ENCODE results near the gene TSPAN3.

DNA sequence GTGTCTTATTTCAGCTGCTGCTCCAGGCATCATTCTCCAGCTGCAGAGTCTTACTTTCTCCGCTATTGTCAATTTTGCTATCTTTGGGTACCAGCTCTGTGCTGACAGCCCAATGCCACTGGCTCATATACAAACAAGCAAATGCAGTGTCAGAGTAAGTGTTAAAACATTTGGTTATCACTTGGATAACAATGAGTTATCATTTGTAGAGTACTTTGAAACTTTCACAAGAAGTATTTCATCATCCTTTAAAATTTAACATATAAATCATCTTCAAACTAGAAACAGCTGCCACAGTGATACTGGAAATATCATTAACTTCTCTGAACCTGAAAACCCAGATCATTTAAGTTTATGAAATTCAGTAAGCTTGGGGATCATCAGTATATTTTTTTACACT is 13.8 kb downstream of the TSPAN3 start:
- TF ChIP-seq POLR2A (IDR thresholded peaks at IDR 0.05) = no peak
- TF ChIP-seq, protein P1, sequence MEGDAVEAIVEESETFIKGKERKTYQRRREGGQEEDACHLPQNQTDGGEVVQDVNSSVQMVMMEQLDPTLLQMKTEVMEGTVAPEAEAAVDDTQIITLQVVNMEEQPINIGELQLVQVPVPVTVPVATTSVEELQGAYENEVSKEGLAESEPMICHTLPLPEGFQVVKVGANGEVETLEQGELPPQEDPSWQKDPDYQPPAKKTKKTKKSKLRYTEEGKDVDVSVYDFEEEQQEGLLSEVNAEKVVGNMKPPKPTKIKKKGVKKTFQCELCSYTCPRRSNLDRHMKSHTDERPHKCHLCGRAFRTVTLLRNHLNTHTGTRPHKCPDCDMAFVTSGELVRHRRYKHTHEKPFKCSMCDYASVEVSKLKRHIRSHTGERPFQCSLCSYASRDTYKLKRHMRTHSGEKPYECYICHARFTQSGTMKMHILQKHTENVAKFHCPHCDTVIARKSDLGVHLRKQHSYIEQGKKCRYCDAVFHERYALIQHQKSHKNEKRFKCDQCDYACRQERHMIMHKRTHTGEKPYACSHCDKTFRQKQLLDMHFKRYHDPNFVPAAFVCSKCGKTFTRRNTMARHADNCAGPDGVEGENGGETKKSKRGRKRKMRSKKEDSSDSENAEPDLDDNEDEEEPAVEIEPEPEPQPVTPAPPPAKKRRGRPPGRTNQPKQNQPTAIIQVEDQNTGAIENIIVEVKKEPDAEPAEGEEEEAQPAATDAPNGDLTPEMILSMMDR (IDR thresholded peaks at IDR 0.05) = no peak
